ENCODE data around the gene TSPOAP1. TPM values are rescaled to one million over a fixed set of nuclear protein-coding genes. Genes with fewer than 3 reads are reported as not detected.
A peak's percentile ranks its signal among the peaks of the same experiment; 100 is the strongest.

Gene TSPOAP1
- total RNA-seq, 1 experiment from 2014 or later: 6.0 TPM

GRCh38 chr17:58353389-58353825 lies 24.8 kb upstream of the TSPOAP1 start:
- no peak for DNase-seq
- no peaks in the 10 kb centered on the region for H3K27me3 Mint-ChIP-seq (ENCODE audit: insufficient read depth, unreplicated experiment)
- Histone ChIP-seq H3K27me3 (replicated peaks; ENCODE audit: control insufficient read depth, insufficient read depth, low read length) (no peaks in the 10 kb centered on the region), H3K4me1 (no peaks in the 10 kb centered on the region), H3K9me3 (no peaks in the 10 kb centered on the region), H3K36me3 (ENCODE audit: control insufficient read depth, insufficient read depth, low read length) (peaks cover 10% of the 10 kb centered on the region), H3K4me3 (ENCODE audit: low read depth, low read length) (no peak overlapping the region)
- H3K36me3 Mint-ChIP-seq (ENCODE audit: insufficient read depth, unreplicated experiment): peaks cover 91% of the 10 kb centered on the region
- no peak for TF ChIP-seq CTCF (IDR thresholded peaks at IDR 0.05; ENCODE audit: insufficient read depth in 1 of 2, low read depth in 1 of 2, low read length in 1 of 2, severe bottlenecking in 1 of 2, unreplicated experiment in 1 of 2)
- no TSS peak for BruUV-seq (replicated peaks)
- intact Hi-C loops (cut with micrococcal nuclease; ENCODE audit: unreplicated experiment): no loop called here
- H3K9me3 Mint-ChIP-seq (ENCODE audit: unreplicated experiment): no peaks in the 10 kb centered on the region
- POLR2A ChIA-PET: interaction anchor here (2.3 to 3.0 kb wide), 2 partner anchors 11 to 64 kb away, joined by 17 to 25 read pairs; partner anchors contain the start of gene RNF43
- H3K4me1 Mint-ChIP-seq (ENCODE audit: low read depth, unreplicated experiment): peaks cover 11% of the 10 kb centered on the region
- peak overlapping the region; percentile 54 for H3K27ac Mint-ChIP-seq (ENCODE audit: unreplicated experiment)
- H3K4me3 Mint-ChIP-seq (ENCODE audit: unreplicated experiment): peak overlapping the region; percentile 82
- CTCF ChIA-PET: interaction anchor here (3.5 kb wide), 1 partner anchor 64 kb away, joined by 29 read pairs; the partner anchor contains the start of gene RNF43

GRCh38 chr17:58352596-58353388 lies 24.2 kb upstream of the TSPOAP1 start:
- no peaks in the 10 kb centered on the region for H3K9me3 Mint-ChIP-seq (ENCODE audit: unreplicated experiment)
- ChIA-PET CTCF (interaction anchor here (0.6 to 3.5 kb wide), 6 partner anchors 11 to 64 kb away, joined by 3 to 29 read pairs (median 5); partner anchors contain the start of gene RNF43), POLR2A (interaction anchor here (0.6 to 3.0 kb wide), 6 partner anchors 9 to 278 kb away, joined by 3 to 25 read pairs (median 4); partner anchors contain the start of gene RNF43)
- Histone ChIP-seq H3K4me3 (ENCODE audit: low read depth, low read length) (peak overlapping the region; percentile 46), H3K4me1 (no peaks in the 10 kb centered on the region), H3K27me3 (replicated peaks; ENCODE audit: control insufficient read depth, insufficient read depth, low read length) (no peaks in the 10 kb centered on the region), H3K9me3 (no peaks in the 10 kb centered on the region), H3K36me3 (ENCODE audit: control insufficient read depth, insufficient read depth, low read length) (peaks cover 10% of the 10 kb centered on the region)
- TSS peak; percentile 94 for BruUV-seq (replicated peaks)
- peaks cover 91% of the 10 kb centered on the region for H3K36me3 Mint-ChIP-seq (ENCODE audit: insufficient read depth, unreplicated experiment)
- peaks cover 11% of the 10 kb centered on the region for H3K4me1 Mint-ChIP-seq (ENCODE audit: low read depth, unreplicated experiment)
- H3K4me3 Mint-ChIP-seq (ENCODE audit: unreplicated experiment): peak overlapping the region; percentile 82
- no peak for TF ChIP-seq CTCF (IDR thresholded peaks at IDR 0.05; ENCODE audit: insufficient read depth in 1 of 2, low read depth in 1 of 2, low read length in 1 of 2, severe bottlenecking in 1 of 2, unreplicated experiment in 1 of 2)
- intact Hi-C loops (cut with micrococcal nuclease; ENCODE audit: unreplicated experiment): loop anchor here (1.0 kb wide), 2 partner anchors 12 to 65 kb away; partner anchors contain the start of gene RNF43
- peak overlapping the region; percentile 54 for H3K27ac Mint-ChIP-seq (ENCODE audit: unreplicated experiment)
- DNase-seq: no peak
- H3K27me3 Mint-ChIP-seq (ENCODE audit: insufficient read depth, unreplicated experiment): no peaks in the 10 kb centered on the region

- BruUV-seq (replicated peaks): no TSS peak
- Histone ChIP-seq H3K36me3 (ENCODE audit: control insufficient read depth, insufficient read depth, low read length) (peaks cover 10% of the 10 kb centered on the region; the same call in 1 of the 2 replicates), H3K4me1 (no peaks in the 10 kb centered on the region), H3K9me3 (no peaks in the 10 kb centered on the region), H3K27me3 (replicated peaks; ENCODE audit: control insufficient read depth, insufficient read depth, low read length) (no peaks in the 10 kb centered on the region), H3K4me3 (ENCODE audit: low read depth, low read length) (peak within 1 kb of the TSS; percentile 48)
- POLR2A ChIA-PET: interaction anchor here (0.6 to 3.0 kb wide), 6 partner anchors 8 to 279 kb away, joined by 3 to 25 read pairs (median 4); partner anchors contain the start of gene RNF43
- intact Hi-C loops (cut with micrococcal nuclease; ENCODE audit: unreplicated experiment): loop anchor here (1.0 kb wide), 2 partner anchors 12 to 65 kb away; partner anchors contain the start of gene RNF43
- peak within 1 kb of the TSS; percentile 82 for H3K4me3 Mint-ChIP-seq (ENCODE audit: unreplicated experiment)
- no peaks in the 10 kb centered on the region for H3K9me3 Mint-ChIP-seq (ENCODE audit: unreplicated experiment)
- DNase-seq: peak; percentile 89 to 91
- no peaks in the 10 kb centered on the region for H3K27me3 Mint-ChIP-seq (ENCODE audit: insufficient read depth, unreplicated experiment)
- TF ChIP-seq CTCF (IDR thresholded peaks at IDR 0.05; ENCODE audit: insufficient read depth in 1 of 2, low read depth in 1 of 2, low read length in 1 of 2, severe bottlenecking in 1 of 2, unreplicated experiment in 1 of 2): no peak
- CTCF ChIA-PET: interaction anchor here (0.6 to 3.5 kb wide), 7 partner anchors 12 to 65 kb away, joined by 3 to 29 read pairs (median 4); partner anchors contain the start of gene RNF43
- peak within 1 kb of the TSS; percentile 81 for H3K27ac Mint-ChIP-seq (ENCODE audit: unreplicated experiment)
- peaks cover 91% of the 10 kb centered on the region for H3K36me3 Mint-ChIP-seq (ENCODE audit: insufficient read depth, unreplicated experiment)
- H3K4me1 Mint-ChIP-seq (ENCODE audit: low read depth, unreplicated experiment): peaks cover 11% of the 10 kb centered on the region
Observed at GRCh38 chr17:58351831-58352595, 23.4 kb upstream of the TSPOAP1 start, which contains the start of gene SUPT4H1. SUPT4H1 (minus strand) TSS chr17:58352201; CDS start chr17:58352135, 66 bp downstream.
